ENCODE measurements around the gene TRPM5.

DNA sequence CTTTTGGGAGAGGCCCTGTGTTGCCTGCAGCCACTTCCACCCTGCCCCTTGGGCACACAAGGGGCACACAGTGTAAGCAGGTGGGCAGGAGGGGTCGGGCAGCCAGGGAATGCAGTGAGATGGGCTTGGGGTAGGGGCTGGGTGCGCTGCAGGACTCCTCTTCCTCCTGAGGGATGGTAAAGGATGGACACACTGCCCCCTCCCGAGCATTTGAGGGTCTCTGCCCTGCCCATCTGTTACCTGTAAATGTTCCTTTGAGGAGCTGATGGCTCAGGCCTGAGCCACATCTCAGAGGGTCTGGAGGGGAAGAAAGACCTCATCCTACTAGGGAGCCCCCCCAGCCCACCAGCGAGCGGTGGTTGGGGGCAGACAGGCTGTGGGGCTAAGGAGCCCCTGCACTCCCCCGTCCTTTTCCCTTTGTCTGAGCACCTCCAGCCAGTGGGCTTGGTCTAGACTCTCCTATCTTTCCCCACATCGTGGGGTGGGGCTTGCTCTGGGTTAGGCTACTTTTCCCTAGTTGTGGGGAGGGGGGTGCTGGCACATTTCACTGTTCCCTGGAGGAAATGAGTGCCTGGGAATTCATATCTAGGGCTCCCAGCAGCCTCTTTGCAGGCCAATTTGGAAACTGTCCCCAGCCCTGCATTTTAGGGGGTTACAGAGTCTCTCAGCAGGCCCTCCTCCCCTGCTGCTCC lies 45.5 kb downstream of the TRPM5 start:
- TF ChIP-seq, protein P1, sequence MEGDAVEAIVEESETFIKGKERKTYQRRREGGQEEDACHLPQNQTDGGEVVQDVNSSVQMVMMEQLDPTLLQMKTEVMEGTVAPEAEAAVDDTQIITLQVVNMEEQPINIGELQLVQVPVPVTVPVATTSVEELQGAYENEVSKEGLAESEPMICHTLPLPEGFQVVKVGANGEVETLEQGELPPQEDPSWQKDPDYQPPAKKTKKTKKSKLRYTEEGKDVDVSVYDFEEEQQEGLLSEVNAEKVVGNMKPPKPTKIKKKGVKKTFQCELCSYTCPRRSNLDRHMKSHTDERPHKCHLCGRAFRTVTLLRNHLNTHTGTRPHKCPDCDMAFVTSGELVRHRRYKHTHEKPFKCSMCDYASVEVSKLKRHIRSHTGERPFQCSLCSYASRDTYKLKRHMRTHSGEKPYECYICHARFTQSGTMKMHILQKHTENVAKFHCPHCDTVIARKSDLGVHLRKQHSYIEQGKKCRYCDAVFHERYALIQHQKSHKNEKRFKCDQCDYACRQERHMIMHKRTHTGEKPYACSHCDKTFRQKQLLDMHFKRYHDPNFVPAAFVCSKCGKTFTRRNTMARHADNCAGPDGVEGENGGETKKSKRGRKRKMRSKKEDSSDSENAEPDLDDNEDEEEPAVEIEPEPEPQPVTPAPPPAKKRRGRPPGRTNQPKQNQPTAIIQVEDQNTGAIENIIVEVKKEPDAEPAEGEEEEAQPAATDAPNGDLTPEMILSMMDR (conservative IDR thresholded peaks at IDR 0.05; ENCODE audit: low read depth, low read length) = no peak
- no peak for TF ChIP-seq CEBPB (IDR thresholded peaks at IDR 0.05; ENCODE audit: low read depth, low read length)
- no peak for TF ChIP-seq POLR2A (IDR thresholded peaks at IDR 0.05; ENCODE audit: low read depth, low read length)
- TF ChIP-seq RFX5 (IDR thresholded peaks at IDR 0.05; ENCODE audit: low read depth, low read length) = no peak
- TF ChIP-seq RAD21 (IDR thresholded peaks at IDR 0.05; ENCODE audit: low read length) = no peak
- no peak for TF ChIP-seq CHD1 (IDR thresholded peaks at IDR 0.05; ENCODE audit: low read depth, low read length)
- TF ChIP-seq FOS (IDR thresholded peaks at IDR 0.05; ENCODE audit: low read depth, low read length) = no peak
- TF ChIP-seq SMC3 (IDR thresholded peaks at IDR 0.05; ENCODE audit: low read depth, low read length) = no peak
- no peak for TF ChIP-seq BHLHE40 (IDR thresholded peaks at IDR 0.05; ENCODE audit: low read depth, low read length)
- TF ChIP-seq MXI1 (IDR thresholded peaks at IDR 0.05; ENCODE audit: borderline replicate concordance, low read depth, low read length) = no peak
- no peak for TF ChIP-seq MAFK (IDR thresholded peaks at IDR 0.05; ENCODE audit: low read depth, low read length)
- TF ChIP-seq, protein P2, sequence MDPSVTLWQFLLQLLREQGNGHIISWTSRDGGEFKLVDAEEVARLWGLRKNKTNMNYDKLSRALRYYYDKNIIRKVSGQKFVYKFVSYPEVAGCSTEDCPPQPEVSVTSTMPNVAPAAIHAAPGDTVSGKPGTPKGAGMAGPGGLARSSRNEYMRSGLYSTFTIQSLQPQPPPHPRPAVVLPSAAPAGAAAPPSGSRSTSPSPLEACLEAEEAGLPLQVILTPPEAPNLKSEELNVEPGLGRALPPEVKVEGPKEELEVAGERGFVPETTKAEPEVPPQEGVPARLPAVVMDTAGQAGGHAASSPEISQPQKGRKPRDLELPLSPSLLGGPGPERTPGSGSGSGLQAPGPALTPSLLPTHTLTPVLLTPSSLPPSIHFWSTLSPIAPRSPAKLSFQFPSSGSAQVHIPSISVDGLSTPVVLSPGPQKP (IDR thresholded peaks at IDR 0.05; ENCODE audit: borderline replicate concordance, low read depth, low read length) = no peak
- no peak for TF ChIP-seq RCOR1 (IDR thresholded peaks at IDR 0.05; ENCODE audit: insufficient replicate concordance, low read length)
- no peak for TF ChIP-seq MAZ (IDR thresholded peaks at IDR 0.05; ENCODE audit: borderline replicate concordance, low read depth, low read length)
